Ascending aorta (tissue), 2 donors: ENCODE measurements around the gene ARL2BP. TPM values are rescaled to one million over a fixed set of nuclear protein-coding genes. Genes with fewer than 3 reads are reported as not detected.
"Not testable (repeated sequence)": the region's sequence is repeated elsewhere in the genome, so short reads cannot be mapped to it uniquely, and the experiment has no call there.

Source experiments
- DNase-seq, 2 donors: peaks; one replicate each; pipeline ENCODE4 v3.0.0-alpha.2; 2019; ENCODE audit warnings: low spot score in 2 of 2
- H3K27ac ChIP-seq, 2 donors: fragments of 200-600 bp; sonication (generic); one replicate each; pipeline ENCODE4 v1.5.1; 2016 to 2017; ENCODE audit warnings: mild to moderate bottlenecking in 1 of 2
- H3K27me3 ChIP-seq: fragments of 200-600 bp; sonication (generic); one replicate; pipeline ENCODE4 v1.5.1; 2017
- H3K36me3 ChIP-seq, 2 donors: fragments of 200-600 bp; sonication (generic); one replicate each; pipeline ENCODE4 v1.5.1; 2016
- H3K4me1 ChIP-seq, 2 donors: fragments of 200-600 bp; sonication (generic); one replicate each; pipeline ENCODE4 v1.5.1; 2016 to 2017; ENCODE audit warnings: mild to moderate bottlenecking in 1 of 2
- H3K4me3 ChIP-seq, 2 donors: fragments of 200-600 bp; sonication (generic); one replicate each; pipeline ENCODE4 v1.5.1; 2016 to 2017; ENCODE audit warnings: mild to moderate bottlenecking in 1 of 2
- H3K9me3 ChIP-seq, 2 donors: fragments of 200-600 bp; sonication (generic); one replicate each; pipeline ENCODE4 v1.5.1; 2016
- intact Hi-C: fragments of 100-400 bp; cut with DNase I; formaldehyde crosslinking; loops from one replicate; pipeline ENCODE4 v1.15.1; 2023
- total RNA-seq: library from RNA; depleted of rRNA; stranded (reverse); fragments of >200 nt; gene quantifications from one replicate; pipeline ENCODE4 v1.1.0, GENCODE V29; 2016
- TF ChIP-seq, protein P1 (sequence below), 3 experiments: fragments of 200-600 bp in 2 of 3; fragments of 450-650 bp in 1 of 3; sonication (generic) in 2 of 3; IDR thresholded peaks; one replicate each; pipeline ENCODE4 v1.5.1; 2016 to 2019; ENCODE audit warnings: antibody characterized with exemption in 3 of 3, mild to moderate bottlenecking in 1 of 3, moderate library complexity in 1 of 3

Gene ARL2BP
- total RNA-seq, 1 donor from 2014 or later = 44.1 TPM

DNA sequence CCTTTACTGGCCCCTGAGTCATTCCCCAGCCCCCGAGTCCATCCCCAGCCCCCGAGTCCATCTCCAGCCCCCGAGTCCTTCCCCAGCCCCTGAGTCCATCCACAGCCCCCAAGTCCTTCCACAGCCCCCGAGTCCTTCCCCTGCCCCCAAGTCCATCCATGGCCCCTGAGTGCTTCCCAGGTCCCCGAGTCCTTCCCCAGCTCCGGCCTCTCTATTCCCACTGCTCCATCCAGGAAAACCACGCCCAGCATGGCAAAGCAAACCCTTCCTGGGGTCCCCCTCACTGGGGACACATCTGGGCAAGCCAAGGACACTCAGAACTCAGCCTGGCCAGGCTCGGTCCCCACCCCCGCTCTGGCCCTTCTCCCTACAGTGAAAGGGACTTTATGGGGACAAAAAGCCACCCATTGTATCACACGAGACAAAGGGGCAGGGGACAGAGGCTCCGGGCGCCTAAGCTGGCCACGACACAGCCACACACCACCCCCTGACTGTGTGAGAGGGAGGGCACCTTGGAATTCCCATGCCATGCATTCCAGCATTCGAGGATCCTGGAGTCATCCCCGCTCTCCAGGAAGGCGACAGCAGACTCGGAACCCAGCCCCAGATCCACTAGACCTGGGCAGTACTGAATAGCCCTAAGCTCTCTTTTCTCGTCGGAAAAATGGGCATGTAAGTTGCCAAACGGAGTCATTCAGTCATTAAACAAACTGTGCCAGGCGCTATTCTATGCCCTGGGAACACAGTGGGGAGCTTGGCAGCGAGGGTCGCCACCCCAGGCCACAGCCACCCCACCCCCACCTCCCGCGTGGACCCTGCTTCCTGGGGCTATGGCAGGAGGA is 25.4 kb downstream of the ARL2BP start:
- H3K36me3 ChIP-seq = no peaks in the 10 kb centered on the region
- H3K4me1 ChIP-seq = peaks cover 0 to 5% of the 10 kb centered on the region in 2 donors
- intact Hi-C loops = no loop called here
- no peaks in the 10 kb centered on the region for H3K27me3 ChIP-seq
- DNase-seq = no peak
- no peak overlapping the region for H3K27ac ChIP-seq
- H3K4me3 ChIP-seq = no peak overlapping the region
- TF ChIP-seq, protein P1, sequence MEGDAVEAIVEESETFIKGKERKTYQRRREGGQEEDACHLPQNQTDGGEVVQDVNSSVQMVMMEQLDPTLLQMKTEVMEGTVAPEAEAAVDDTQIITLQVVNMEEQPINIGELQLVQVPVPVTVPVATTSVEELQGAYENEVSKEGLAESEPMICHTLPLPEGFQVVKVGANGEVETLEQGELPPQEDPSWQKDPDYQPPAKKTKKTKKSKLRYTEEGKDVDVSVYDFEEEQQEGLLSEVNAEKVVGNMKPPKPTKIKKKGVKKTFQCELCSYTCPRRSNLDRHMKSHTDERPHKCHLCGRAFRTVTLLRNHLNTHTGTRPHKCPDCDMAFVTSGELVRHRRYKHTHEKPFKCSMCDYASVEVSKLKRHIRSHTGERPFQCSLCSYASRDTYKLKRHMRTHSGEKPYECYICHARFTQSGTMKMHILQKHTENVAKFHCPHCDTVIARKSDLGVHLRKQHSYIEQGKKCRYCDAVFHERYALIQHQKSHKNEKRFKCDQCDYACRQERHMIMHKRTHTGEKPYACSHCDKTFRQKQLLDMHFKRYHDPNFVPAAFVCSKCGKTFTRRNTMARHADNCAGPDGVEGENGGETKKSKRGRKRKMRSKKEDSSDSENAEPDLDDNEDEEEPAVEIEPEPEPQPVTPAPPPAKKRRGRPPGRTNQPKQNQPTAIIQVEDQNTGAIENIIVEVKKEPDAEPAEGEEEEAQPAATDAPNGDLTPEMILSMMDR (IDR thresholded peaks at IDR 0.05) = no peak
- no peaks in the 10 kb centered on the region for H3K9me3 ChIP-seq

DNA sequence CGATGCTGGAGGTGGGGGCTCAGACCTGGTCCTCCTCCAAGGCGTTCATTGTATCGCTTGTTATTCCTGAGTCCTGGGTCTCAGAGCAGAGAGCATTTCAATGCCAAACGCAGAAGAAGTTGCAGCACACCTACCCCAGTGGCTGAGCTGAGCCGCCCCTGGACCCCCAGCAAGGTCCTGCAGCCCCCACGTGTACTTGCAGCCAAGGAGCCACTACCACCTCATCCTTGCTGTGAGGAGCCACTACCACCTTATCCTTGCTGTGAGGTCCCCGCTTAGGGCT is 25.9 kb downstream of the ARL2BP start:
- H3K9me3 ChIP-seq = no peaks in the 10 kb centered on the region
- TF ChIP-seq, protein P1 (IDR thresholded peaks at IDR 0.05) = no peak
- H3K36me3 ChIP-seq = no peaks in the 10 kb centered on the region
- intact Hi-C loops = no loop called here
- peaks cover 0 to 4% of the 10 kb centered on the region in 2 donors for H3K4me1 ChIP-seq
- no peak overlapping the region for H3K4me3 ChIP-seq
- DNase-seq = no peak
- no peak overlapping the region for H3K27ac ChIP-seq
- H3K27me3 ChIP-seq = no peaks in the 10 kb centered on the region

DNA sequence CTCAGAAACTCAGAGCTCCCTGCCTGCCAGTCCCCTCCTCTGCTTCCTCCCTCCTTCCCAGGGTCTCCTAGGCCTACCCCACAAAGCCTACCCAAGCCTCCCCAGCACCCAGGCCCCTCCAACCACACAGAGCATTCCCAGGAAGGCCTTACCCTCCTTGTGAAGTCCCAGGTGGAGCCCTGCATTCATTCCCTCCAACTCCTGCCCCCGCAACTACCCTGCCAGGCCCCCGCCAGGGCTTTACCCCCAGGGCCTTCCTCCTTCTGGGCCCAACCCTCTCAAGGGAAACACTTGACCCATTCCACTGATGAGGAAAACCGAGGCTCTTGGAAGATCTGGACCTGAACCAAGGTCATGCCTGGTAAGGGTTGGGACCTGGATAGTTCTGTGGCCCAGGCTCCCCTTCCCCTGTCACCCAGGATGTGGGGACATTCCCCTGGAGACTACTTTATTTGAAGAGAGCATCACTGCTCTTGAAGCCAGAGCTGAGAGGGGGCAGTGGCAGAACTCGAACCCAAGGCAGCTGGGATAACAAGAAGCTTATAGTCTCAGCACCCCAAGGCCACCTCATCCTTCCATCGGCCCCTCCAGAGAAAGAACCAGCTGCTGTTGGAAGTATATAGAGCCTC is 26.9 kb downstream of the ARL2BP start:
- DNase-seq = no peak
- no peak overlapping the region for H3K27ac ChIP-seq

DNA sequence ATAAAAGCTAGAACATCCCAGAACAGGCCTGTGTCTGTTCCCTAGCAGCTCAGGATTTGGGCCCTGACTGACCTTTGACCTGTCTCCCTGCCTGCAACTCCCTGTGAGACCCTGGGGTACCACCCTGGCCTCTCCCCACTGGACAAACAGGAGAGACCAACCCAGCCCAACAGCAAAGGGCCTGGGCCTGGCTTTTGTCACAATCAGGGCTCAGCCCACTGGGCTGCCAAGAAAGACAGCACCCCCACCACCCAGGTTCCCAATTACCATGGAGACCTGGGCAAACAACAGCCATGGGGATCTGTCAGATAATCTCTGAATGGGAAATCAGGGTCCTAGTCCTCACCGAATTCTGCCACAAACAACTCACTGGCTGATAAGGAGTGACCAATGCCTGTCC is 28.3 kb downstream of the ARL2BP start:
- H3K36me3 ChIP-seq = no peaks in the 10 kb centered on the region
- no peaks in the 10 kb centered on the region for H3K27me3 ChIP-seq
- H3K27ac ChIP-seq = no peak overlapping the region
- no peaks in the 10 kb centered on the region for H3K9me3 ChIP-seq
- H3K4me1 ChIP-seq = no peaks in the 10 kb centered on the region
- intact Hi-C loops = no loop called here
- DNase-seq = no peak
- TF ChIP-seq, protein P1 (IDR thresholded peaks at IDR 0.05) = no peak
- H3K4me3 ChIP-seq = no peak overlapping the region

More for the DNA sequence above, 26.9 kb downstream of the ARL2BP start:
- Histone ChIP-seq H3K36me3 (no peaks in the 10 kb centered on the region), H3K9me3 (no peaks in the 10 kb centered on the region), H3K27me3 (no peaks in the 10 kb centered on the region), H3K4me1 (no peaks in the 10 kb centered on the region), H3K4me3 (no peak overlapping the region)
- intact Hi-C loops = no loop called here
- TF ChIP-seq, protein P1 (IDR thresholded peaks at IDR 0.05) = no peak

DNA sequence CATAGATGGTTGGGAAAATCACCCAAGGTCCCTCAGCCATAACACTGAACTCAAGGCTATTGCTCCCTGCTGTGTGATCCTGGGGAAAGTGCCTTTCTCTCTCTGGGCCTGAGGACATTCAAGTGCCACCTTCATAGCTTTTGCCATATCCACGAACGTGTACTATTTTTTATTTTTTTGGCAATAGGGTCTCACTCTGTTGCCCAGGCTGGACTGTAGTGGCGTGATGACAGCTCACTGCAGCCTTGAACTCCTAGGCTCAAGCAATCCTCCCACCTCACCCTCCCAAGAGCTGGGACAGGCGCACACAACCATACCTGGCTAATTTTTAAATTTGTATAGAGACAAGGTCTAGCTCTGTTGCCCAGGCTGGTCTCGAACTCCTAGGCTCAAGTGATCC is 28.8 kb downstream of the ARL2BP start:
- no peaks in the 10 kb centered on the region for H3K36me3 ChIP-seq
- no peak for DNase-seq
- H3K27ac ChIP-seq = no peak overlapping the region
- H3K9me3 ChIP-seq = no peaks in the 10 kb centered on the region
- intact Hi-C loops = no loop called here
- no peaks in the 10 kb centered on the region for H3K27me3 ChIP-seq
- TF ChIP-seq, protein P1 (IDR thresholded peaks at IDR 0.05) = no peak
- H3K4me3 ChIP-seq = no peak overlapping the region
- H3K4me1 ChIP-seq = no peaks in the 10 kb centered on the region

DNA sequence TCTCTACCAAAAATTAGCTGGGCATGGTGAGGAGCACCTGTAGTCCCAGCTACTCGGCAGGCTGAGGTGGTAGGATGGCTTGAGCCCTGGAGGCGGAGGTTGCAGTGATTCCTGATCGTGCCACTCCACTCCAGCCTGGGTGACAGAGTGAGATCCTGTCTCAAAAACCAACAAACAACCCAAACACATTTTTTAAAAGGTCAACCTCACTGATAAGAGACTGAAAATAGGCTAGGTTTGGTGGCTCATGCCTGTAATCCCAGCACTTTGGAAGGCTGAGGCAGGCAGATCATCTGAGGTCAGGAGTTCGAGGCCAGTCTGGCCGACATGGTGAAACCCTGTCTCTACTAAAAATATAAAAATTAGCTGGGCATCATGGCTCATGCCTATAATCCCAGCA is 30.9 kb downstream of the ARL2BP start:
- H3K27me3 ChIP-seq, H3K4me3 ChIP-seq, H3K36me3 ChIP-seq, H3K27ac ChIP-seq, H3K4me1 ChIP-seq, H3K9me3 ChIP-seq, DNase-seq, intact Hi-C loops: not testable (repeated sequence)
